ENCODE data around the gene UBE2E1.

UBE2E1 gene

GRCh38 chr3:23805633-23806533, at the start of gene UBE2E1:
Gene UBE2E1 (plus strand): TSS chr3:23805955. CDS start chr3:23807270, 1,315 bp downstream.
- DNase-seq (ENCODE audit: low read depth): peak; percentile 73

- no peak for DNase-seq (ENCODE audit: low read depth)
Measured at GRCh38 chr3:23756206-23756840, 49.4 kb upstream of the UBE2E1 start.

GRCh38 chr3:23758253-23758838, 47.4 kb upstream of the UBE2E1 start:
- DNase-seq (ENCODE audit: low read depth): peak; percentile 59

- DNase-seq (ENCODE audit: low read depth): no peak
Measured at GRCh38 chr3:23760325-23760724, 45.4 kb upstream of the UBE2E1 start.

- DNase-seq (ENCODE audit: low read depth): no peak
Measured at GRCh38 chr3:23760871-23761373, 44.8 kb upstream of the UBE2E1 start.

GRCh38 chr3:23761440-23761896, 44.3 kb upstream of the UBE2E1 start:
- DNase-seq (ENCODE audit: low read depth): peak; percentile 62

- DNase-seq (ENCODE audit: low read depth): no peak
Measured at GRCh38 chr3:23762214-23762613, 43.5 kb upstream of the UBE2E1 start.

- DNase-seq (ENCODE audit: low read depth): peak; percentile 7
Measured at GRCh38 chr3:23762759-23763477, 42.8 kb upstream of the UBE2E1 start.

GRCh38 chr3:23764407-23764806, 41.3 kb upstream of the UBE2E1 start:
- no peak for DNase-seq (ENCODE audit: low read depth)

GRCh38 chr3:23767546-23767945, 38.2 kb upstream of the UBE2E1 start:
- no peak for DNase-seq (ENCODE audit: low read depth)

- no peak for DNase-seq (ENCODE audit: low read depth)
Measured at GRCh38 chr3:23775254-23775909, 30.4 kb upstream of the UBE2E1 start.

GRCh38 chr3:23776352-23776891, 29.3 kb upstream of the UBE2E1 start:
- peak; percentile 68 for DNase-seq (ENCODE audit: low read depth)

- DNase-seq (ENCODE audit: low read depth): peak; percentile 34
Measured at GRCh38 chr3:23778446-23778845, 27.3 kb upstream of the UBE2E1 start.

- no peak for DNase-seq (ENCODE audit: low read depth)
Measured at GRCh38 chr3:23779841-23780240, 25.9 kb upstream of the UBE2E1 start.

- no peak for DNase-seq (ENCODE audit: low read depth)
Measured at GRCh38 chr3:23781051-23781450, 24.7 kb upstream of the UBE2E1 start.

GRCh38 chr3:23781871-23782270, 23.9 kb upstream of the UBE2E1 start:
- no peak for DNase-seq (ENCODE audit: low read depth)

GRCh38 chr3:23785097-23785645, 20.6 kb upstream of the UBE2E1 start:
- no peak for DNase-seq (ENCODE audit: low read depth)

- DNase-seq (ENCODE audit: low read depth): no peak
Measured at GRCh38 chr3:23785882-23786281, 19.9 kb upstream of the UBE2E1 start.

GRCh38 chr3:23791678-23792077, 14.1 kb upstream of the UBE2E1 start:
- DNase-seq (ENCODE audit: low read depth): no peak

- no peak for DNase-seq (ENCODE audit: low read depth)
Measured at GRCh38 chr3:23793528-23794134, 12.1 kb upstream of the UBE2E1 start.

Data from amniotic epithelial cell (primary cell).